ENCODE results near the gene USP32.

GRCh38 chr17:60406887-60407286 is 15.0 kb upstream of the USP32 start:
- TF ChIP-seq CTCF (IDR thresholded peaks at IDR 0.05; ENCODE audit: low read depth, low read length, missing input control) (no peak), HNF4G (IDR thresholded peaks at IDR 0.05) (no peak), SP1 (IDR thresholded peaks at IDR 0.05) (no peak), MAX (IDR thresholded peaks at IDR 0.05) (no peak), GABPA (IDR thresholded peaks at IDR 0.05 in 1 of 2, conservative IDR thresholded peaks at IDR 0.05 in 1 of 2) (no peak), RXRA (IDR thresholded peaks at IDR 0.05) (no peak), RAD21 (IDR thresholded peaks at IDR 0.05) (no peak), YY1 (IDR thresholded peaks at IDR 0.05) (no peak)
- TF ChIP-seq, protein P1, sequence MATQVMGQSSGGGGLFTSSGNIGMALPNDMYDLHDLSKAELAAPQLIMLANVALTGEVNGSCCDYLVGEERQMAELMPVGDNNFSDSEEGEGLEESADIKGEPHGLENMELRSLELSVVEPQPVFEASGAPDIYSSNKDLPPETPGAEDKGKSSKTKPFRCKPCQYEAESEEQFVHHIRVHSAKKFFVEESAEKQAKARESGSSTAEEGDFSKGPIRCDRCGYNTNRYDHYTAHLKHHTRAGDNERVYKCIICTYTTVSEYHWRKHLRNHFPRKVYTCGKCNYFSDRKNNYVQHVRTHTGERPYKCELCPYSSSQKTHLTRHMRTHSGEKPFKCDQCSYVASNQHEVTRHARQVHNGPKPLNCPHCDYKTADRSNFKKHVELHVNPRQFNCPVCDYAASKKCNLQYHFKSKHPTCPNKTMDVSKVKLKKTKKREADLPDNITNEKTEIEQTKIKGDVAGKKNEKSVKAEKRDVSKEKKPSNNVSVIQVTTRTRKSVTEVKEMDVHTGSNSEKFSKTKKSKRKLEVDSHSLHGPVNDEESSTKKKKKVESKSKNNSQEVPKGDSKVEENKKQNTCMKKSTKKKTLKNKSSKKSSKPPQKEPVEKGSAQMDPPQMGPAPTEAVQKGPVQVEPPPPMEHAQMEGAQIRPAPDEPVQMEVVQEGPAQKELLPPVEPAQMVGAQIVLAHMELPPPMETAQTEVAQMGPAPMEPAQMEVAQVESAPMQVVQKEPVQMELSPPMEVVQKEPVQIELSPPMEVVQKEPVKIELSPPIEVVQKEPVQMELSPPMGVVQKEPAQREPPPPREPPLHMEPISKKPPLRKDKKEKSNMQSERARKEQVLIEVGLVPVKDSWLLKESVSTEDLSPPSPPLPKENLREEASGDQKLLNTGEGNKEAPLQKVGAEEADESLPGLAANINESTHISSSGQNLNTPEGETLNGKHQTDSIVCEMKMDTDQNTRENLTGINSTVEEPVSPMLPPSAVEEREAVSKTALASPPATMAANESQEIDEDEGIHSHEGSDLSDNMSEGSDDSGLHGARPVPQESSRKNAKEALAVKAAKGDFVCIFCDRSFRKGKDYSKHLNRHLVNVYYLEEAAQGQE (IDR thresholded peaks at IDR 0.05): no peak
- TF ChIP-seq, protein P2, sequence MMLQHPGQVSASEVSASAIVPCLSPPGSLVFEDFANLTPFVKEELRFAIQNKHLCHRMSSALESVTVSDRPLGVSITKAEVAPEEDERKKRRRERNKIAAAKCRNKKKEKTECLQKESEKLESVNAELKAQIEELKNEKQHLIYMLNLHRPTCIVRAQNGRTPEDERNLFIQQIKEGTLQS (IDR thresholded peaks at IDR 0.05): no peak
